ENCODE data around the gene TIMM22. TPM values are rescaled to one million over a fixed set of nuclear protein-coding genes. Genes with fewer than 3 reads are reported as not detected.
A peak's percentile ranks its signal among the peaks of the same experiment; 100 is the strongest.
"Not testable (repeated sequence)": the region's sequence is repeated elsewhere in the genome, so short reads cannot be mapped to it uniquely, and the experiment has no call there.

Gene TIMM22
- total RNA-seq, 6 experiments from 2014 or later: 16.8 to 21.5 (median 18.2) TPM

DNA sequence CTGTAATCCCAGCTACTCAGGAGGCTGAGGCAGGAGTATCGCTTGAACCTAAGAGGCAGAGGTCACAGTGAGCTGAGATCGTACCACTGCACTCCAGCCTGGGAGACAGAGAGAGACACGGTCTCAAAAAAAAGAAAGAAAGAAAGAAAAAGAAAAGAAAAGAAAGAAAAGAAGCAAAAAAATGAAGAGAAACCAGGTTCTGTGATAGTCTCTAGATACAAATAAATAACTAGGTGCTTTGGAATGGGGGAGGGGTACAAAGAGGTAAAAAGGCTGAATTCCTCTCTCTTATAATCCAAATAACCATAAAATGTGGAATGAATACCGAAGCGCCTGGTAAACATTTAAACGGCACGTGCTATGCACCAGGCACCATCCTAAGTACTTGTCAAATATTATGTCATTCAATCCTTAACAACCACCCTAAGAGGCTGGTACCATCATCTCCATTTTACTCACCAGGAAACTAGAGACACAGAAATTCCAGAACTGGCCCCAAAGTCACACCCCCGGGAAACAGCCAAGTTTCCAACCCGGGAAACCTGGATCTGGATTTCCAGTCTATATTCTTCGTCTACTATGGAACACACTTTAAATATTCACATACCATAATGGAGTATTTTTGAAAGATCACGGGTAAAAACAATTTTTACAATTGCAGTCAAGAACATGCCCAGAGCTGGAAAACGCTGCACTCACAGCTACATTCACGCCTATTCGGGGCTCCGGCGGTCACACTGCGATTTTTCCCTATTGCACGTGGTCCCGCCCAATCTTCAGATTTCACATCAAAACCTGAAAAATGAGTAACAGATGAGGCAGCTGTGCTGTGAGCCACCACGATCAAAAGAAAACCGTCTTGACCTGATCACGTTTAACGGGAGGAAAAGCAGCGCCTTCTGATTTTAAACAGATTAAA lies 27.9 kb upstream of the TIMM22 start:
- peaks cover 21% of the 10 kb centered on the region for H3K36me3 Mint-ChIP-seq (ENCODE audit: low read depth)
- DNase-seq: peak; percentile 42
- no peaks in the 10 kb centered on the region for H3K9me3 Mint-ChIP-seq
- H3K4me1 Mint-ChIP-seq (ENCODE audit: low read depth): peaks cover 68% of the 10 kb centered on the region
- peak overlapping the region; percentile 90 for H3K4me3 Mint-ChIP-seq
- peaks cover 2% of the 10 kb centered on the region for H3K27me3 Mint-ChIP-seq (ENCODE audit: insufficient read depth)
- H3K27ac Mint-ChIP-seq: peak overlapping the region; percentile 91
- TF ChIP-seq, protein P1, sequence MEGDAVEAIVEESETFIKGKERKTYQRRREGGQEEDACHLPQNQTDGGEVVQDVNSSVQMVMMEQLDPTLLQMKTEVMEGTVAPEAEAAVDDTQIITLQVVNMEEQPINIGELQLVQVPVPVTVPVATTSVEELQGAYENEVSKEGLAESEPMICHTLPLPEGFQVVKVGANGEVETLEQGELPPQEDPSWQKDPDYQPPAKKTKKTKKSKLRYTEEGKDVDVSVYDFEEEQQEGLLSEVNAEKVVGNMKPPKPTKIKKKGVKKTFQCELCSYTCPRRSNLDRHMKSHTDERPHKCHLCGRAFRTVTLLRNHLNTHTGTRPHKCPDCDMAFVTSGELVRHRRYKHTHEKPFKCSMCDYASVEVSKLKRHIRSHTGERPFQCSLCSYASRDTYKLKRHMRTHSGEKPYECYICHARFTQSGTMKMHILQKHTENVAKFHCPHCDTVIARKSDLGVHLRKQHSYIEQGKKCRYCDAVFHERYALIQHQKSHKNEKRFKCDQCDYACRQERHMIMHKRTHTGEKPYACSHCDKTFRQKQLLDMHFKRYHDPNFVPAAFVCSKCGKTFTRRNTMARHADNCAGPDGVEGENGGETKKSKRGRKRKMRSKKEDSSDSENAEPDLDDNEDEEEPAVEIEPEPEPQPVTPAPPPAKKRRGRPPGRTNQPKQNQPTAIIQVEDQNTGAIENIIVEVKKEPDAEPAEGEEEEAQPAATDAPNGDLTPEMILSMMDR (IDR thresholded peaks at IDR 0.05): no peak

DNA sequence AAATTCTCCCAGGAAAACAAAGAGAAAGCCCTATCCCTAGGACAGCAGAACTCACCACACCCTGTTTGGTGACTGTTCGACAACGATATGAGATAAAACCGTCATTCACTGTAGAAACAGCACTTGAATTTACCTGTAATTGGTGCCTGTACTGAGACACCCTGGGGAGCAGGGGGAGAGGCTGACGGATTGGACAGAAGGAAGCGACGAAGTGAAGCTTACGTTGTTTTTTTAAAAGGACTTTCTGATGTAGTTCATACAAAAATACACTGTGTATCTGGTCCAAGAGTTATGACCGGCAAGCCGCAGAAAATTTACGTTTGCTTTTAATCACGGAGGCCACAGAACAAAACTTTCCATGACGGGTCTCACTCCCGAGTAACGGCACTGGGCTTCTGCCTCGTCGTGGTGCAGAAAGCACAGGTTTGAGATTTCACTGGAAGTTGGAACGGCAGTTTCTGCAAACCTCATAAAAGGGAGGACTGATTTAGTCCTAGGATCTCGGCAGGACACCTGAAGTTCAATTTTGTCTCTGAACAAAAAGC lies 27.0 kb upstream of the TIMM22 start:
- peaks cover 65% of the 10 kb centered on the region for H3K4me1 Mint-ChIP-seq (ENCODE audit: low read depth)
- peak overlapping the region; percentile 90 for H3K4me3 Mint-ChIP-seq
- no peaks in the 10 kb centered on the region for H3K9me3 Mint-ChIP-seq
- DNase-seq: peak; percentile 38
- peak overlapping the region; percentile 91 for H3K27ac Mint-ChIP-seq
- H3K27me3 Mint-ChIP-seq (ENCODE audit: insufficient read depth): peaks cover 2% of the 10 kb centered on the region
- H3K36me3 Mint-ChIP-seq (ENCODE audit: low read depth): peaks cover 21% of the 10 kb centered on the region
- TF ChIP-seq, protein P1 (IDR thresholded peaks at IDR 0.05): no peak

- Mint-ChIP-seq H3K27ac (peak overlapping the region; percentile 91), H3K4me3 (peak overlapping the region; percentile 90), H3K36me3 (ENCODE audit: low read depth) (peaks cover 21% of the 10 kb centered on the region), H3K27me3 (ENCODE audit: insufficient read depth) (peaks cover 2% of the 10 kb centered on the region), H3K9me3 (no peaks in the 10 kb centered on the region), H3K4me1 (ENCODE audit: low read depth) (peaks cover 65% of the 10 kb centered on the region)
- TF ChIP-seq, protein P1 (IDR thresholded peaks at IDR 0.05): no peak
- DNase-seq: no peak
Measured at GRCh38 chr17:970364-970763, 26.6 kb upstream of the TIMM22 start.

DNA sequence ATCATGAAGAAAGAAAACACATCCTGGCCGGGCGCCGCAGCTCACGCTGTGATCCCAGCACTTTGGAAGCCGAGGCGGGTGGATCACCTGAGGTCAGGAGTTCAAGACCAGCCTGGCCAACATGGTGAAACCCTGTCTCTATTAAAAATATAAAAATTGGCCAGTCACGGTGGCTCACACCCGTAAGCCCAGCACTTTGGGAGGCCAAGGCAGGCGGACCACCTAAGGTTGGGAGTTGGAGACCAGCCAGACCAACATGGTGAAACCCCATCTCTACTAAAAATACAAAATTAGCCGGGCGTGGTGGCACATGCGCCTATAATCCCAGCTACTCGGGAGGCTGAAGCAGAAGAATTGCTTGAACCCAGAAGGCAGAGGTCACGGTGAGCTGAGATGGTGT lies 25.1 kb upstream of the TIMM22 start:
- H3K27me3 Mint-ChIP-seq (ENCODE audit: insufficient read depth); H3K9me3 Mint-ChIP-seq; H3K27ac Mint-ChIP-seq; H3K4me3 Mint-ChIP-seq; DNase-seq: not testable (repeated sequence)
- Mint-ChIP-seq H3K36me3 (ENCODE audit: low read depth) (peaks cover 26% of the 10 kb centered on the region), H3K4me1 (ENCODE audit: low read depth) (peaks cover 71% of the 10 kb centered on the region)

DNA sequence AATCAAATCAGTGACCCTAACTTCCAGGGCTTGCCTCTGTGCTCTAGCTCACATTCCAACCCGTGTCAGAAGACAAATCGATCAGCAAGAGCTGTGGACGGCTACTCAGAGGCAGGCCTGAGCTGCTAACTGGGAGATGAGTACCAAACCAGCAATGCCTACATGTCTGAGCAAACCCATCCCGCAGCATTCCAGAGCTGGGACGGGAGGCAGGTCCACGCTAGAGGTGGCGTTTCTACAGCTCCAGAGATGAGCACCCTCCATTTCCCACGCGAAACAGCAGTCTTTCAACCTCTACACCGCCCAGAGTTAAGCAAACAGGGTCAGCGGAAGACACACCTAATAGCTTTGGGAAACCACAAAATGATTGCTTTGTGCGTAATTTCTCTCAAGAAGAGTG lies 23.9 kb upstream of the TIMM22 start:
- H3K27me3 Mint-ChIP-seq (ENCODE audit: insufficient read depth): peaks cover 2% of the 10 kb centered on the region
- H3K27ac Mint-ChIP-seq: no peak overlapping the region
- peaks cover 29% of the 10 kb centered on the region for H3K36me3 Mint-ChIP-seq (ENCODE audit: low read depth)
- peaks cover 72% of the 10 kb centered on the region for H3K4me1 Mint-ChIP-seq (ENCODE audit: low read depth)
- no peak for DNase-seq
- H3K4me3 Mint-ChIP-seq: no peak overlapping the region
- TF ChIP-seq, protein P1 (IDR thresholded peaks at IDR 0.05): no peak
- no peaks in the 10 kb centered on the region for H3K9me3 Mint-ChIP-seq

- not testable (repeated sequence) for DNase-seq; H3K9me3 Mint-ChIP-seq; H3K27me3 Mint-ChIP-seq (ENCODE audit: insufficient read depth)
- Mint-ChIP-seq H3K4me3 (peak overlapping the region; percentile 24), H3K36me3 (ENCODE audit: low read depth) (peaks cover 30% of the 10 kb centered on the region), H3K4me1 (ENCODE audit: low read depth) (peaks cover 55% of the 10 kb centered on the region), H3K27ac (peak overlapping the region; percentile 80)
Measured at GRCh38 chr17:974778-975177, 22.2 kb upstream of the TIMM22 start.

All from HFFc6 (cell line).